HL-60 (cell line): ENCODE results near the gene FAM20A.

Experiments
- POLR2AphosphoS5 ChIP-seq: IDR thresholded peaks from 2 replicates; pipeline ENCODE4 v1.6.1; 2012; ENCODE audit warnings: low read depth
- TF ChIP-seq, protein P1 (sequence below): IDR thresholded peaks from one replicate; pipeline ENCODE4 v1.5.1; 2011; ENCODE audit warnings: low read length, control low read depth, inconsistent platforms; ENCODE audit not compliant: insufficient read depth

DNA sequence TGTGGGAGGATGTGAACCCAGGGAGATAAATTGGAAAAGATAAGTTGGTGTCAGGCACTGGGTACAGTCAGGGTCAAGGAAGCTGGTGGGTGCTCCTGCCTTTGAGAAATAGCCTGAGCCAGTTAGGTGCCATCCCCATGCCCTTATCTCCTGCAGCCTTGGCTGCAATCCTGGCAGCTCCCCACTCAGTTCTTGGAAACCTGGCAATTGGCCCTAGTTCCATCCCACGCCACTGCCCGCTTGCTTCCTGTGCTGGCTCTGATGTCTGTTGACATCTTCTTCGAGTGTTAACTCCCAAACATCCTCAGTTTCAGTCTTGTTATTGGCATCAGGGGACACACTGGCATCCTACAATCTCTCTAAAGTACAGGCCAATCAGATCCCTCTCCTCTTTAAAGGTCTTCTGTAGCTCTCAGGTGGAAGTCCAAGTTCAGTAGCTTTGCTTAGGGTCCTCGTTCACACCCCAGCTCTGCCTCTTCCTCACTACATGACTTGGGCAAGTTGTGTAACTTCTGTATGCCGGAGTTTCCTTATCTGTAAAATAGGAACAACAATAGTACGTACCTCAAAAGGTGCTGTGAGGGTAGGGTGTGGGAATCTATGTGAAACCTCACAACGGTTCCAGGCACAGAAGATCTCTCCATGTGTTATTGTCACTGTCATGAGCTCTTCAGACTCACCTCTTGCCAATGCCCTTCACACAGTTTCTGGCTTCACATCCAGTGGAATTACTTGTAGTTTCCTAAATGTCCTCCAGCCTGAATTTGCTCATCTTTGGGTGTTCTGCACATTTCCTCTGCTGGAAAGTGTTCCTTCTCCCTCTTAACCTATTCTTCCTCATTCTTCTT is 102.5 kb downstream of the FAM20A start:
- TF ChIP-seq, protein P1, sequence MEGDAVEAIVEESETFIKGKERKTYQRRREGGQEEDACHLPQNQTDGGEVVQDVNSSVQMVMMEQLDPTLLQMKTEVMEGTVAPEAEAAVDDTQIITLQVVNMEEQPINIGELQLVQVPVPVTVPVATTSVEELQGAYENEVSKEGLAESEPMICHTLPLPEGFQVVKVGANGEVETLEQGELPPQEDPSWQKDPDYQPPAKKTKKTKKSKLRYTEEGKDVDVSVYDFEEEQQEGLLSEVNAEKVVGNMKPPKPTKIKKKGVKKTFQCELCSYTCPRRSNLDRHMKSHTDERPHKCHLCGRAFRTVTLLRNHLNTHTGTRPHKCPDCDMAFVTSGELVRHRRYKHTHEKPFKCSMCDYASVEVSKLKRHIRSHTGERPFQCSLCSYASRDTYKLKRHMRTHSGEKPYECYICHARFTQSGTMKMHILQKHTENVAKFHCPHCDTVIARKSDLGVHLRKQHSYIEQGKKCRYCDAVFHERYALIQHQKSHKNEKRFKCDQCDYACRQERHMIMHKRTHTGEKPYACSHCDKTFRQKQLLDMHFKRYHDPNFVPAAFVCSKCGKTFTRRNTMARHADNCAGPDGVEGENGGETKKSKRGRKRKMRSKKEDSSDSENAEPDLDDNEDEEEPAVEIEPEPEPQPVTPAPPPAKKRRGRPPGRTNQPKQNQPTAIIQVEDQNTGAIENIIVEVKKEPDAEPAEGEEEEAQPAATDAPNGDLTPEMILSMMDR = no peak
- no peak for TF ChIP-seq POLR2AphosphoS5
